BJ (cell line): Measurements from ENCODE around the gene DIP2C. TPM values are rescaled to one million over a fixed set of nuclear protein-coding genes. Genes with fewer than 3 reads are reported as not detected.

Experiments
- CTCF ChIA-PET: fragments of 350-600 bp; formaldehyde crosslinking; extraction: SDS; loops from one replicate; lab custom pipeline; 2021; ENCODE audit warnings: antibody characterized with exemption, inconsistent platforms; lab: Yijun Ruan, JAX
- POLR2A ChIA-PET: fragments of 300-600 bp; sonication (Branson Sonifier 250); formaldehyde crosslinking; extraction: SDS; loops from one replicate; lab custom pipeline; 2021; ENCODE audit warnings: antibody characterized with exemption; lab: Charles Lee
- DNase-seq: peaks from one replicate; pipeline ENCODE4 v3.0.0-alpha.2; 2011; ENCODE audit warnings: low read depth
- H3K27me3 ChIP-seq: 2 replicates; pipeline ENCODE4 v1.6.0; 2011; ENCODE audit warnings: low read length; ENCODE audit not compliant: control insufficient read depth, insufficient read depth
- H3K36me3 ChIP-seq: 2 replicates; pipeline ENCODE4 v1.5.1; 2011; ENCODE audit warnings: low read length; ENCODE audit not compliant: control insufficient read depth, insufficient read depth
- H3K4me3 ChIP-seq: 2 replicates; pipeline ENCODE4 v1.5.1; 2011; ENCODE audit warnings: low read depth, mild to moderate bottlenecking, control low read depth, low read length
- polyA plus RNA-seq: library from polyadenylated mRNA; depleted of rRNA; stranded (reverse); fragments of >200 nt; gene quantifications from 2 replicates; pipeline ENCODE4 v1.2.3, GENCODE V29; 2011
- TF ChIP-seq, protein P1 (sequence below): IDR thresholded peaks from 2 replicates; pipeline ENCODE4 v1.5.1; 2011; ENCODE audit warnings: low read depth, mild to moderate bottlenecking, control low read depth, inconsistent platforms, low read length, moderate library complexity; ENCODE audit not compliant: insufficient read depth

DIP2C gene
- polyA plus RNA-seq, 1 experiment = 9.3 TPM

- CTCF ChIA-PET = no interaction called here
- TF ChIP-seq, protein P1, sequence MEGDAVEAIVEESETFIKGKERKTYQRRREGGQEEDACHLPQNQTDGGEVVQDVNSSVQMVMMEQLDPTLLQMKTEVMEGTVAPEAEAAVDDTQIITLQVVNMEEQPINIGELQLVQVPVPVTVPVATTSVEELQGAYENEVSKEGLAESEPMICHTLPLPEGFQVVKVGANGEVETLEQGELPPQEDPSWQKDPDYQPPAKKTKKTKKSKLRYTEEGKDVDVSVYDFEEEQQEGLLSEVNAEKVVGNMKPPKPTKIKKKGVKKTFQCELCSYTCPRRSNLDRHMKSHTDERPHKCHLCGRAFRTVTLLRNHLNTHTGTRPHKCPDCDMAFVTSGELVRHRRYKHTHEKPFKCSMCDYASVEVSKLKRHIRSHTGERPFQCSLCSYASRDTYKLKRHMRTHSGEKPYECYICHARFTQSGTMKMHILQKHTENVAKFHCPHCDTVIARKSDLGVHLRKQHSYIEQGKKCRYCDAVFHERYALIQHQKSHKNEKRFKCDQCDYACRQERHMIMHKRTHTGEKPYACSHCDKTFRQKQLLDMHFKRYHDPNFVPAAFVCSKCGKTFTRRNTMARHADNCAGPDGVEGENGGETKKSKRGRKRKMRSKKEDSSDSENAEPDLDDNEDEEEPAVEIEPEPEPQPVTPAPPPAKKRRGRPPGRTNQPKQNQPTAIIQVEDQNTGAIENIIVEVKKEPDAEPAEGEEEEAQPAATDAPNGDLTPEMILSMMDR = no peak
- no peak overlapping the region for H3K4me3 ChIP-seq
- H3K36me3 ChIP-seq = no peaks in the 10 kb centered on the region; the same call in 1 of the 2 replicates
- POLR2A ChIA-PET = no interaction called here
- no peak for DNase-seq
- H3K27me3 ChIP-seq = no peaks in the 10 kb centered on the region
These were observed 44.5 kb downstream of the DIP2C start for GRCh38 chr10:644943-645334.

- Histone ChIP-seq H3K36me3 (no peaks in the 10 kb centered on the region; the same call in 1 of the 2 replicates), H3K4me3 (no peak overlapping the region), H3K27me3 (no peaks in the 10 kb centered on the region)
- TF ChIP-seq, protein P1 = no peak
- POLR2A ChIA-PET = no interaction called here
- CTCF ChIA-PET = no interaction called here
- DNase-seq = no peak
These were observed 45.2 kb downstream of the DIP2C start for GRCh38 chr10:644076-644942.

GRCh38 chr10:642186-642890, 47.1 kb downstream of the DIP2C start:
- CTCF ChIA-PET = no interaction called here
- Histone ChIP-seq H3K4me3 (no peak overlapping the region), H3K36me3 (peaks cover 2% of the 10 kb centered on the region; the same call in 1 of the 2 replicates), H3K27me3 (no peaks in the 10 kb centered on the region)
- DNase-seq = no peak
- POLR2A ChIA-PET = no interaction called here
- TF ChIP-seq, protein P1 = no peak

DNA sequence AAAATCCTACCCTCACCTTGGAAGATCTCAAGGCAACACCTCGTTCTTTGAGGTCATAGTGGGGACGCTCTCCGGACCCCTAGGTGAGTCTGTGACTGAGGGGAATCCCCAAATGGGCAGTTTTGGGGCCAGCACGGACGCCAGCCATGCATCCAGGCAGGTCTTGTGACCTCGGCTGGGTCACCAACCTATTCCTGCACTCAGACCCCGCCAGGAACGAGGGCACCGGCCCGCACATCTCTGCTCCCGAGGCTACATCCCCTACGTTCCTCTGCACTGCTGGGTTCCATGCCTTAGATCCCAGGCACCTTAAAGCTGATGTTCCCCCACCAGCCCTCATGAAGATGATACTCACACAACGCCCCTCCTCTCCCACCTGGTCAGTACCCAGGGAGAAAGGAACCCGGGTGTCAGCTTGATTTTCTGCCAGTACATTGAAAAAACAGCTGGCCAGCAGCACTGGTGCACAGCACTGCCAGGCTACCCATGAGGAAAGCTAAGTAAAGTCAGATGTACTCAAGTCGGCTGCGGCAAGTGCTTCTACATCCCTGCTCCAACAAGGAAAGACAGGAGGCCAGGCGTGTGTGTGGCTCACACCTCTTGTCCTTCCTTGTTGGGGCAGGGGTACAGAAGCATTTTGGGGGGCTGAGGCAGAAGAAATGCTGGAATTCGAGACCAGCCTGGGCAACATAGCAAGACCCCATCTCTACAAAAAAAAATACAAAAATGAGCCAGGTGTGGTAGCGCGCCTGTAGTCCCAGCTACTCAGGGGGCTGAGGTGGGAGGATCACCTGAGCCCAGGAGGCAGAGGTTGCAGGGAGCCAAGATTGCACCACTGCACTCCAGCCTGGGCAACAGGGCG, 48.1 kb downstream of the DIP2C start:
- peaks cover 2% of the 10 kb centered on the region; the same call in 1 of the 2 replicates for H3K36me3 ChIP-seq
- TF ChIP-seq, protein P1 = no peak
- ChIA-PET CTCF (no interaction called here), POLR2A (no interaction called here)
- no peak overlapping the region for H3K4me3 ChIP-seq
- no peaks in the 10 kb centered on the region for H3K27me3 ChIP-seq
- no peak for DNase-seq
